ENCODE results near the gene CAMTA1.

DNA sequence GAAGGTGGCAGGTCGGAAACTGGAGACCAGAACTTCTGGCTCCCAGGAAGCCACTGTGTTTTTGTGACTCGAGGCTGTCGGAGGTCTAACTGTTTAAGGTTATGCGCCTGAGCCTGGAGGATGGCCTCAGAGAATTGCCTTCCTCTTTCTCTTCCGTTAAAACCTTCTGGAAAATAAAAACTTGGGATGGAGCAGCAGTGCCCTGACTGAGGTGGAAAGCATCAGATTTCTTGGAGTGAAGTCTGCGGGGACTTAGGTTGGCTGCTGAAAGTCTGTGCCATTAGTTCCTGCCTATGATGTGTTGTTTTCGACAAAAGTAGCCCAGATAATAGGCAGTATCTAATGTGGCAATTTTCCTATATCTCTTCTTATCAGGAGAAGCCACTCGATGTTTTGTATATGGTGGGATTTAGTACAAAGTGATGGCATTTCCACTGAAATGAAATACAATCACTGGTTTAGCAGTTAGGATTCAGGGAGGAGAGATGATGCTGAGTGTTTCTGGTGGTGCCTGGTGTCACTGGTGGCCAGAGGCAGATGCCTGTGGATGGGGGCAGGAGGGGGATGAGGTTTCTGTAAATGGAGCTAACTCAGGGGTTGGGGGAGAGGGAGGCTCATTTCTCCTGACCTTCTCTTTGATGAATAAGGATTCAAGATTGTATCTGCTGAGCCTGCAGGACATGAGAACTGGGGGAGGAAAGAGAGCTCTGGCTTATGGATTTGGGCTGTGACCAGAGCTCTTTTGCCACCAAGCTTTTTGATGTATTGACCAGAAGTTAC, 150.8 kb downstream of the CAMTA1 start:
- TF ChIP-seq, protein P1, sequence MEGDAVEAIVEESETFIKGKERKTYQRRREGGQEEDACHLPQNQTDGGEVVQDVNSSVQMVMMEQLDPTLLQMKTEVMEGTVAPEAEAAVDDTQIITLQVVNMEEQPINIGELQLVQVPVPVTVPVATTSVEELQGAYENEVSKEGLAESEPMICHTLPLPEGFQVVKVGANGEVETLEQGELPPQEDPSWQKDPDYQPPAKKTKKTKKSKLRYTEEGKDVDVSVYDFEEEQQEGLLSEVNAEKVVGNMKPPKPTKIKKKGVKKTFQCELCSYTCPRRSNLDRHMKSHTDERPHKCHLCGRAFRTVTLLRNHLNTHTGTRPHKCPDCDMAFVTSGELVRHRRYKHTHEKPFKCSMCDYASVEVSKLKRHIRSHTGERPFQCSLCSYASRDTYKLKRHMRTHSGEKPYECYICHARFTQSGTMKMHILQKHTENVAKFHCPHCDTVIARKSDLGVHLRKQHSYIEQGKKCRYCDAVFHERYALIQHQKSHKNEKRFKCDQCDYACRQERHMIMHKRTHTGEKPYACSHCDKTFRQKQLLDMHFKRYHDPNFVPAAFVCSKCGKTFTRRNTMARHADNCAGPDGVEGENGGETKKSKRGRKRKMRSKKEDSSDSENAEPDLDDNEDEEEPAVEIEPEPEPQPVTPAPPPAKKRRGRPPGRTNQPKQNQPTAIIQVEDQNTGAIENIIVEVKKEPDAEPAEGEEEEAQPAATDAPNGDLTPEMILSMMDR (IDR thresholded peaks at IDR 0.05), result no peak
- TF ChIP-seq POLR2AphosphoS5 (IDR thresholded peaks at IDR 0.05; ENCODE audit: insufficient read depth in 1 of 2, low read depth in 1 of 2) (no peak), POLR2A (IDR thresholded peaks at IDR 0.05) (no peak)
